Activated CD4-positive, alpha-beta memory T cell treated with anti-CD3 and anti-CD28 coated beads, Interleukin-2, amount 10 ng/mL, durations not matched to agents 7 days and 5 days (primary cell): ENCODE measurements around the gene ANKS6. TPM values are rescaled to one million over a fixed set of nuclear protein-coding genes. Genes with fewer than 3 reads are reported as not detected.

Experiments used
- CTCF ChIA-PET: fragments of 350-600 bp; sonication (Branson Sonifier 250); formaldehyde crosslinking; loops from one replicate; lab custom pipeline; 2021; ENCODE audit warnings: antibody characterized with exemption, inconsistent platforms; lab: Charles Lee
- POLR2A ChIA-PET: fragments of 350-600 bp; sonication (Branson Sonifier 250); formaldehyde crosslinking; loops from one replicate; lab custom pipeline; 2021; ENCODE audit warnings: antibody characterized with exemption; lab: Charles Lee
- DNase-seq: peaks from one replicate; pipeline ENCODE4 v3.0.0-alpha.2; 2020
- H3K27ac Mint-ChIP-seq: one replicate; pipeline ENCODE4 v1.8.0; 2021; ENCODE audit warnings: mild to moderate bottlenecking, mixed read lengths
- H3K27me3 Mint-ChIP-seq: one replicate; pipeline ENCODE4 v1.8.0; 2021; ENCODE audit warnings: mixed read lengths
- H3K36me3 Mint-ChIP-seq: one replicate; pipeline ENCODE4 v1.8.0; 2021; ENCODE audit warnings: low read depth, mixed read lengths
- H3K4me1 Mint-ChIP-seq: one replicate; pipeline ENCODE4 v1.8.0; 2021; ENCODE audit warnings: mixed read lengths
- H3K4me3 Mint-ChIP-seq: one replicate; pipeline ENCODE4 v1.8.0; 2021; ENCODE audit warnings: mild to moderate bottlenecking, mixed read lengths
- H3K9me3 Mint-ChIP-seq: one replicate; pipeline ENCODE4 v1.8.0; 2021; ENCODE audit warnings: mixed read lengths
- total RNA-seq, 2 experiments: library from RNA; stranded (reverse); gene quantifications; one replicate each; pipeline ENCODE4 v1.2.3, GENCODE V29; 2021

The ANKS6 gene
- 1 to 10 TPM; 2.7 to 4.7 TPM for total RNA-seq

DNA sequence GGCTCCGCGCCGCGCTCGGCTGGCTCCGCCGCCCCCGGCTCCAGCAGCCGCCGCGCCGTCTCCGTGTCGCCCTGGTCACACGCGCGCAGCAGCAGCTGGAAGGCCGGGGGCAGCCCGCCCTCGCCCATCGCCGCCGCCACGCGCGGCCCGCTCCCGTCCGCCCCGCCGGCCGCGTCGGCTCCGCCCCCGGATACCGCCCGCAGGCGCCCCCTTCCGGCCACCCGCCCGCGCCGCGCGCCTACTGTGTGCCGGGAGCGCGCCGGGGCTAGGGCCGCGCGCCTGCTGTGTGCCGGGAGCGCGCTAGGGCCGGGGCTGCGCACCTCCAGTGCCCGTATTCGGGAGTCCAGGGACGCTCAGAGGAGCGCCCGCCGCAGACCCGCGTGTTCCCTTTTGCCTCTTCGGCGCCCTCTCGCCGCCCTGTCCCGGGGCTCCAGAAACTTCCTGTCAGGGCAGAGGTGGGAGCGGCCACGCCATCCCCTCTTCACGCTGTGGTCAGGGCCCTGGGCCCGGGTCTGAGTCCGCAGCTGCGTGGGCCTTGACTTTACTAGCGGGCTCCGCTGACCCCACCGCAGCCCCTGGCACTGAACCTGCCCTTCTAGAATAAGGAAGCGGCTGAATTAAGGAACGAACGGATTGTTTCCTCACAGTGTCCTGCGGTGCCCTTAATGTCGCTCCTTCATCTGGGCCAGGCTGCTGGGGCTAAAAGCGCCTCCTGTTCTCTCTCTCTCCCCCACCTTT, at the start of gene ANKS6:
Gene ANKS6 (minus strand): TSS at position 192 of the 738 bp plus-strand sequence. CDS start 64 bp downstream, at position 128.
- DNase-seq: peak; percentile 82
- Mint-ChIP-seq H3K27me3 (peaks cover 20% of the 10 kb centered on the region), H3K27ac (no peak within 1 kb of the TSS), H3K9me3 (peaks cover 12% of the 10 kb centered on the region), H3K4me3 (peak within 1 kb of the TSS; percentile 75), H3K4me1 (peaks cover 16% of the 10 kb centered on the region), H3K36me3 (peaks cover 4% of the 10 kb centered on the region)
- CTCF ChIA-PET: interaction anchor here (1.6 to 2.3 kb wide), 2 partner anchors 10 to 21 kb away, joined by 4 to 7 read pairs; no protein-coding TSS in a partner anchor
- POLR2A ChIA-PET: interaction anchor here (1.5 kb wide), 1 partner anchor 12 kb away, joined by 5 read pairs; no protein-coding TSS in a partner anchor

DNA sequence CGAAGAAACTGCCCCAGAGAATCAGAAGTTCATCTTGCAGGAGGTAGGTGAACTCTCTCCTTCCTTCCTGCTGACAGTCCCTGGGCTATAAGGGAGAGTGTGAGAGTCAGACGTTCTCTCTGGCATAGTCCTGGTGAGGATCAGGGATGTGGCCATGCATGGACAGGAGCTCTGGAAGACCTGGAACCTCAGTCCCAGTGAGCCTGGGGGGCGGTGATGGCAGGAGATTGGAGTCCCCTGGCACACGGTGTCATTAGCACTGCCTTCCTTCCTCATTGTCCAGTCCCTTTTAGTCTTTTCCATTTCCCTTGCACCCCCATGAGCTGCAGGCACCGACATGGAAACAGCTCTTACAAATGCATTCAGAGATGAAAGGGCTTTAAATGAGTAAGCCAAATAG, 49.7 kb upstream of the ANKS6 start:
- H3K4me1 Mint-ChIP-seq: peaks cover 2% of the 10 kb centered on the region
- CTCF ChIA-PET: interaction anchor here (3.4 to 4.0 kb wide), 2 partner anchors 8 to 153 kb away, joined by 32 to 59 read pairs; no protein-coding TSS in a partner anchor
- H3K4me3 Mint-ChIP-seq: no peak overlapping the region
- no peak overlapping the region for H3K27ac Mint-ChIP-seq
- H3K36me3 Mint-ChIP-seq: no peaks in the 10 kb centered on the region
- no peaks in the 10 kb centered on the region for H3K27me3 Mint-ChIP-seq
- POLR2A ChIA-PET: no interaction called here
- no peak for DNase-seq
- no peaks in the 10 kb centered on the region for H3K9me3 Mint-ChIP-seq

DNA sequence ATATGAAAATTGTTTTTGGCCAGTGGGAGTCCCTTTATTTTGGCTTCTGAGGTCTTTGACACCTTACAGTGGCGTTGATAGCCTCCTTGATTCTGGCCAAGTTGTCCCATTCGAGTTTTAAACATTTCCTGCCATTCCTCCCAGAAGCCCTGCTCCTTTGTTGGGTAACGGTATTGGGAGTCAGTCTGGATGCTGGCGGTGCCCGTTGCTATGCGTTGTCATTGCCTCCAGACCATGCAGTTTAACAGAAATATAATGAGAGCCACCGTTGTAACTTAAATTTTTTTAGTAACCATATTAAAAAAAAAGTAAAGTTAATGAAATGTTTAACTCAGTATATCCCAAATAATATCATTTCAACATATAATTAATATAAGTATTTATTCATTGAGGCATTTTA, 46.2 kb upstream of the ANKS6 start:
- Mint-ChIP-seq H3K9me3 (no peaks in the 10 kb centered on the region), H3K27ac (no peak overlapping the region), H3K36me3 (no peaks in the 10 kb centered on the region), H3K4me3 (no peak overlapping the region), H3K4me1 (no peaks in the 10 kb centered on the region), H3K27me3 (no peaks in the 10 kb centered on the region)
- DNase-seq: no peak
- POLR2A ChIA-PET: no interaction called here
- CTCF ChIA-PET: interaction anchor here (0.8 kb wide), 1 partner anchor 291 kb away, joined by 3 read pairs; no protein-coding TSS in a partner anchor

DNA sequence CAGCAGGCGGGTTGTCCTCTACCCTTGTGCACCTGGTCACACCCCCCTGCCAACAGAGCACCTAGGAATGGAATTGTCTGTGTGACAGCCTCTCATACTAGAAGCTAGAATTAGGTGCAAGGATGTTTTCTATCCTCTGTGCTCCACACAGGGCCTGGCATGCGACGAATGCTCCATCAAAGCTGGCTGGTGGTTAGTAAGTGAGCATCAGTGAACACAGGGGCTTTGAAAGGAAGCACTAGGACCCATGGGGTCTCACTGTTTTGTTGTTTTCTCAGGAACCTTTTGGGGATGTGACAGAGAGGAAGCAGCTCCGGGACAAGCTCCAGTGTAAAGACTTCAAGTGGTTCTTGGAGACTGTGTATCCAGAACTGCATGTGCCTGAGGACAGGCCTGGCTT, 43.4 kb upstream of the ANKS6 start:
- no peak overlapping the region for H3K27ac Mint-ChIP-seq
- POLR2A ChIA-PET: no interaction called here
- no peaks in the 10 kb centered on the region for H3K27me3 Mint-ChIP-seq
- no peaks in the 10 kb centered on the region for H3K4me1 Mint-ChIP-seq
- no peaks in the 10 kb centered on the region for H3K36me3 Mint-ChIP-seq
- no peak for DNase-seq
- H3K9me3 Mint-ChIP-seq: no peaks in the 10 kb centered on the region
- CTCF ChIA-PET: interaction anchor here (0.7 to 3.9 kb wide), 2 partner anchors 8 to 22 kb away, joined by 3 to 32 read pairs; no protein-coding TSS in a partner anchor
- no peak overlapping the region for H3K4me3 Mint-ChIP-seq

DNA sequence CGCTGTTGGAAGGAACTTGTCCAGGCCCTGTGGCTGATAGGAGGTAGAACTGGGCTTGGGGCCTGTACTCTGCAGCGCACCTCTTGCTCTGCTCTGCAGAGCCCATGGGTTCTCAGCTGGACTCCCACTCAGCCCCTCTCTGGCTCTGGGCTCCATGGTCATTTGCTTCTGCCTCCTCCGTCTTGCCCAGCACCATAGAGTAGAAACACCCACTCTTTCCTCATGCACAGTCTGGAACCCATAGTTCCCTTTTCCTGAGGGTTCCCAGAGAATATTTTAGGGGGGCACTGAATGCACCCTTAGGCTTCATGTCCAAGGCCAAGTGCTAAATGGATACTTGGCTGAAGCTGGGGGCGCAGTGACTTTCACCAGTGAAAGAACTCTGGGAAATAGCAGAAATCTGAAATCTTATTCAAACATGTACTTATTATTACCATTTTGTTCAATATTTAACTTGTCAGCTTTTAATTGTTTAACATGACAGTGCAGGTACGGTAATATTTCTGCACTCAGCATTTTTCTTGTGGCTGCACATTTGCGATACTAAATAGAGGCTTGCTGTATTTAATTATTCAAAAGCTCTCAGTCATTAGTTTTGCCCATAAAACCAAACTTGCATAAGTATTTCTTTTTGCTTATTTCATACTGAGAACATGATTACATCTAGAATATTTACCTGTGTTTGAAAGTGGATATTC, 42.7 kb upstream of the ANKS6 start:
- H3K4me1 Mint-ChIP-seq: no peaks in the 10 kb centered on the region
- CTCF ChIA-PET: interaction anchor here (3.9 kb wide), 1 partner anchor 9 kb away, joined by 32 read pairs; no protein-coding TSS in a partner anchor
- POLR2A ChIA-PET: no interaction called here
- no peaks in the 10 kb centered on the region for H3K9me3 Mint-ChIP-seq
- no peaks in the 10 kb centered on the region for H3K27me3 Mint-ChIP-seq
- no peak overlapping the region for H3K4me3 Mint-ChIP-seq
- no peaks in the 10 kb centered on the region for H3K36me3 Mint-ChIP-seq
- no peak overlapping the region for H3K27ac Mint-ChIP-seq
- no peak for DNase-seq

DNA sequence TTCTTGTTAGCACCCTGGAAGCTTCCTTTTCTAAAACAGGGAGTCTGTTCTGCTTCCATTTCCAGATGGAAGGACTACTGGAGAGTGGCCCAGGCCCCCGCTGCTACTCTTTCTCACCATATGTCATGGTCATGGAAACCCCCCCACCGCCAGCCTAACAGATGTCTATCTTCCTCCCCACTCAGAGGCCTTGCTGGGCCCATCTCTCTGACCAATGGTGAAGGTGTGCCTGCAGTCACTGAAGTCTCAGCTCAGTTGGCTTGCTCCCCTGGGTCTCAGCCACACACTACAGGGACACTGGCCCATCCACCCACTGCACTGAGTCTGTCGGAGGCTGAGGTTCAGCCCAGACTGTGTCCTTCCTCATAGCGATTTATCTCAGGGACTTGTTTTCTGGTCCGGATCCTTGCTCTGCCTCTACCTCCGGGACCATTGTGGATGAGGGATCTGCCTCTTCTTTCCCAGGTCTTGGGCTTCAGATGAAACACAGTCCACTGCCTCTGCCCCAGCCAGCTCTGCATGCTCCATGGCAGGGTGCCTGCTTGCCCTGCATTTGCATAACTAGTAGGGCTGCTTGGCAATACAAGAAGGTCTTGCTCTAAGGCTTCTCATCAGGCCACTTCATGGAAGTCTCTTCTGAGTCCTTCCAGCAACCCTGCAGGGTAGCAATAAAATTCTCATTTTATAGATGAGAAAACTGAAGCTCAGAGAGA, 42.0 kb upstream of the ANKS6 start:
- H3K27me3 Mint-ChIP-seq: no peaks in the 10 kb centered on the region
- no peaks in the 10 kb centered on the region for H3K9me3 Mint-ChIP-seq
- DNase-seq: no peak
- no peaks in the 10 kb centered on the region for H3K36me3 Mint-ChIP-seq
- no peak overlapping the region for H3K27ac Mint-ChIP-seq
- H3K4me1 Mint-ChIP-seq: no peaks in the 10 kb centered on the region
- ChIA-PET POLR2A (no interaction called here), CTCF (interaction anchor here (3.9 kb wide), 1 partner anchor 10 kb away, joined by 32 read pairs; no protein-coding TSS in a partner anchor)
- no peak overlapping the region for H3K4me3 Mint-ChIP-seq

DNA sequence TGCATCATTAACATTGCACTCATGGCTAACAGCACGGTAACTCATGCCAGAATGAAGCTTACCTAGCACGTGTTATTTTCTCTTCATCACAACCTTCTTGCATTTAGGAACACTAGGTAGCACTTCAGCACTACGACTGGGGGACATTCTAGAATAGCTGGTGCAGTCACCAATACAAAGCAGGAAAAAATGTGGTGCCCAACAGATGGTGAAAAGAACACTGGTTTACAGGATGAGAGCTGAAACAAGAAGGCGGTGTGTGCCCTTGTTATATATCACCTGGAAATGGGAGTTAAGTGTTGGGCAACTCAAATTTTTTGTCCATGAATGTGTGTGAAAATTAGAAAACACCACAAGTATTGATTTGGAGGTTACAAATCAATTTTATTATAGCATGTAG, 41.2 kb upstream of the ANKS6 start:
- no peaks in the 10 kb centered on the region for H3K36me3 Mint-ChIP-seq
- no peaks in the 10 kb centered on the region for H3K4me1 Mint-ChIP-seq
- H3K27me3 Mint-ChIP-seq: no peaks in the 10 kb centered on the region
- no peak overlapping the region for H3K27ac Mint-ChIP-seq
- ChIA-PET CTCF (interaction anchor here (3.9 kb wide), 1 partner anchor 10 kb away, joined by 32 read pairs; no protein-coding TSS in a partner anchor), POLR2A (no interaction called here)
- DNase-seq: no peak
- no peaks in the 10 kb centered on the region for H3K9me3 Mint-ChIP-seq
- H3K4me3 Mint-ChIP-seq: no peak overlapping the region

DNA sequence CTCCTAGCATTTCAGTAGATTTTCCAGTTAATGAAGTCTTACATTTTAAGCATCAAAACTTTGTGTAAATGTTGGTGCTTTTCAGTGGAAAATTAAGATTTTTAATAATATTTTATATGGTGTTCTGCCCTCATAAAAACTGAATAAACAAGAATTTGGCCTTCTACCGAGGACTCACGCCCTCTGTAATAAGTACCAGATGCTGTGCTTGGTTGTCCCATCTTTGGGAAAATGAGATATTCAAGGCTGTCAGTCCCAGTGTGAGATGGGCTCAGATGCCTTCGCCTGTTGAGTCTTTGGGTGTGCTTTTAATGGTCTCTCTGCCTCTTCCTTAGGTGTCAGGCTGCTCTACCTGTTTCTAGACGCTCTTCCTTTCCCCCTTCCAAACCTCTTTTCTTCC, 39.9 kb upstream of the ANKS6 start:
- H3K4me1 Mint-ChIP-seq: no peaks in the 10 kb centered on the region
- ChIA-PET CTCF (interaction anchor here (3.9 kb wide), 1 partner anchor 12 kb away, joined by 32 read pairs; no protein-coding TSS in a partner anchor), POLR2A (no interaction called here)
- no peaks in the 10 kb centered on the region for H3K27me3 Mint-ChIP-seq
- H3K4me3 Mint-ChIP-seq: no peak overlapping the region
- no peak for DNase-seq
- no peak overlapping the region for H3K27ac Mint-ChIP-seq
- no peaks in the 10 kb centered on the region for H3K36me3 Mint-ChIP-seq
- no peaks in the 10 kb centered on the region for H3K9me3 Mint-ChIP-seq

DNA sequence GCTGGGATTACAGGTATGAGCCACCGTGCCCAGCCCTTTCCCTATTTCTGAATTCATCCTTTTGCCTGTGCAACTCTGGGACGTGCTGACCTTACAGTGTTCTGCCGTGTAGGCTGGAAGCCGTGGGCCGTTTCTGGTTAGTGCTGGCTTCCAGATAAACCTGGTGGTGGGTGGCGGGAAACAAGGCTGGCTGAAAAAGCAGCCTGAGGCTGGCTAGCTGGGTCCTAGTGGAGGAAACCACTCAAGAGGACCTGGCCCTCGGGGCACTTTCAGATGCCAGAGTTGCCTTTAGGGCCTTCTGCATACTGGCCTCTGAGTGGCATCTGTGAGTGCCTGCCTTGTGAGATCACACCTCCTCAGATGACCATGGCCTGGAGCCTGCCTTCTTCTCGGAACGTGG, 38.0 kb upstream of the ANKS6 start:
- Mint-ChIP-seq H3K9me3 (no peaks in the 10 kb centered on the region), H3K27ac (no peak overlapping the region), H3K4me3 (no peak overlapping the region), H3K4me1 (no peaks in the 10 kb centered on the region), H3K27me3 (no peaks in the 10 kb centered on the region), H3K36me3 (no peaks in the 10 kb centered on the region)
- CTCF ChIA-PET: no interaction called here
- DNase-seq: no peak
- POLR2A ChIA-PET: no interaction called here

DNA sequence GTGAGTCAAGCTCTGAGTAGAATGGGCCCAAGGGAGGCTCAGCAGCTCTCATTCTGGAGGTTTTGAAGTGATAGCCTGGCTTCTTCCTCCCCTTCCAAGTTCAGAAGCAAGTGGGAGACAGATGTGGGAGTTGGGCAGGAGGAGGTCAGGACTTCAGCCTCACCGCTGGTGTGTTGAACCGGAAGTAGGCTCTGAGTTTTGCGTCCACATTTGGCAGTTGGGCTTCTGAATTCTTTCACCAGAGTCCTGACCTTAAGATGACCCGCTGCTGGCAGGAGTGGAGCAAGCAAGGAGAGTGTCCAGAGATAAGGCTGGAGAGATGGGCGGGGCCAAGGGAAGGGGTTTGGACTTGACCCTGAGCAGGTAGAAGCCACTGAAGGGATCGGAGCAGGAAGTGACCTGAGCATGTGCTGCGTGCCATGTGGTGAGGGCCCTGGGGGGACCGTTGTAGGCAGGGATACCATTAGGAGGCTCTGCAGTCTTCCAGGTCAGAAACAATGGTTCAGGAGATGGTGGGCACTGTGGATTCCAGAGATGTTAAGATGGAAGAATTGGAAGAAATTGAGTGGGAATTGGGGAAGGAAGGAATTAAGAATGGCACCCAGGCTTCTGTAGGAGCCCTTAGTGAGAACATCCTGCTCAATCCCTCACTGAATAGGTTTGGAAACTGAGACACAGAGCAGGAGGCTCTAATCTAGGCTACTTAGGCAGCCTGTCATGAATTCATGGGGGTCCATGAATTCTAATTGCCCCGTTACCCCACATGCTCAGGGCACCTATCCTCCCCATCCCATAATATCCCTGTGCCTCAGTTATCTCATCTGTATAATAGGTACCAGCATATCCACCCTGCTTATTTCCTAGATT, 37.0 kb upstream of the ANKS6 start:
- H3K9me3 Mint-ChIP-seq: no peaks in the 10 kb centered on the region
- no peak overlapping the region for H3K4me3 Mint-ChIP-seq
- POLR2A ChIA-PET: no interaction called here
- no peaks in the 10 kb centered on the region for H3K27me3 Mint-ChIP-seq
- H3K27ac Mint-ChIP-seq: no peak overlapping the region
- DNase-seq: no peak
- no peaks in the 10 kb centered on the region for H3K4me1 Mint-ChIP-seq
- H3K36me3 Mint-ChIP-seq: no peaks in the 10 kb centered on the region
- CTCF ChIA-PET: no interaction called here

DNA sequence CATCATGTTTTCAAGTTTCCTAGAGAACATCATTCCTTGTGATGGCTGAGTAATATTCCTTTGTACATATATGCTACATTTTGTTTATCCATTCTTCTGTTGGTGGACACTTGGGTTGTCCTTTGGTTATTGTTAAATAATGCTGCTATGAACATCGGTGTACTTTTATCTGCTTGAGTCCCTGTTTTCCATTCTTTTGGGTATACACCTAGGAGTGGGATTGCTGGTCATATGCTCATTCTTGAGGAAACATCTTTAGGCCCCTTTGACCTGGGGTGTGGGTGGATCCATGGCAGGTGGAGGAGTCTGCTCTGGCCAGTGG, 36.4 kb upstream of the ANKS6 start:
- H3K4me3 Mint-ChIP-seq: no peak overlapping the region
- CTCF ChIA-PET: no interaction called here
- no peaks in the 10 kb centered on the region for H3K36me3 Mint-ChIP-seq
- no peaks in the 10 kb centered on the region for H3K9me3 Mint-ChIP-seq
- no peak overlapping the region for H3K27ac Mint-ChIP-seq
- no peaks in the 10 kb centered on the region for H3K27me3 Mint-ChIP-seq
- no peaks in the 10 kb centered on the region for H3K4me1 Mint-ChIP-seq
- POLR2A ChIA-PET: no interaction called here
- no peak for DNase-seq

DNA sequence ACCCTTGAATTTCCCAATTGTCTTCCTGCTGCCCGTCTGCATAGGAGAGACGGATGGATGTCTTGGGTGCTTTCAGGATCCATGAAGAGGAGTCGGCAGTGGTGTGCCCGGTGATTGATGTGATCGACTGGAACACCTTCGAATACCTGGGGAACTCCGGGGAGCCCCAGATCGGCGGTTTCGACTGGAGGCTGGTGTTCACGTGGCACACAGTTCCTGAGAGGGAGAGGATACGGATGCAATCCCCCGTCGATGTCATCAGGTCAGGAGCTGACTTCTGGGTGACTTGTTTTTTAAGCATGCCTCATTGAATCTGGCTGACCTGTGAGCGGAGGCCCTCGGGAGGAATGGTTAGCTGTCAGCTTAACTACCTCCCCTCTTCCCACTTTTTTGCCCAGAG, 35.3 kb upstream of the ANKS6 start:
- no peak for DNase-seq
- Mint-ChIP-seq H3K9me3 (no peaks in the 10 kb centered on the region), H3K4me1 (no peaks in the 10 kb centered on the region), H3K36me3 (no peaks in the 10 kb centered on the region), H3K27me3 (no peaks in the 10 kb centered on the region), H3K4me3 (no peak overlapping the region), H3K27ac (no peak overlapping the region)
- CTCF ChIA-PET: no interaction called here
- POLR2A ChIA-PET: no interaction called here
